DND-41 (cell line): ENCODE results near the gene CROCC.
"Not testable (repeated sequence)": the region's sequence is repeated elsewhere in the genome, so short reads cannot be mapped to it uniquely, and the experiment has no call there.

Source experiments
- CTCF ChIP-seq: IDR thresholded peaks from 2 replicates; pipeline ENCODE4 v1.5.1; 2012; ENCODE audit warnings: borderline replicate concordance, low read length, moderate library complexity, mild to moderate bottlenecking; ENCODE audit not compliant: poor library complexity, severe bottlenecking; ENCODE audit errors: extremely low read depth
- EZH2 ChIP-seq: IDR thresholded peaks from 3 replicates; pipeline ENCODE4 v1.6.1; 2012; ENCODE audit warnings: borderline replicate concordance, low read depth, mild to moderate bottlenecking, moderate library complexity, low read length, inconsistent platforms; ENCODE audit not compliant: severe bottlenecking

- not testable (repeated sequence) for TF ChIP-seq EZH2, CTCF
These were observed 37.2 kb upstream of the CROCC start for GRCh38 chr1:16884487-16884886.
